ENCODE data around the gene FBXW7. TPM values are rescaled to one million over a fixed set of nuclear protein-coding genes. Genes with fewer than 3 reads are reported as not detected.

FBXW7 gene
- total RNA-seq, 4 donors from 2014 or later, result 63.1 to 97.6 (median 70.7) TPM

- intact Hi-C loops (cut with DNase I), result no loop called here
- whole genome bisulfite sequencing, result 93% methylated on average over 2 of the region's 2 CpGs
These were observed 7.8 kb downstream of the FBXW7 start for GRCh38 chr4:152528060-152528459.

DNA sequence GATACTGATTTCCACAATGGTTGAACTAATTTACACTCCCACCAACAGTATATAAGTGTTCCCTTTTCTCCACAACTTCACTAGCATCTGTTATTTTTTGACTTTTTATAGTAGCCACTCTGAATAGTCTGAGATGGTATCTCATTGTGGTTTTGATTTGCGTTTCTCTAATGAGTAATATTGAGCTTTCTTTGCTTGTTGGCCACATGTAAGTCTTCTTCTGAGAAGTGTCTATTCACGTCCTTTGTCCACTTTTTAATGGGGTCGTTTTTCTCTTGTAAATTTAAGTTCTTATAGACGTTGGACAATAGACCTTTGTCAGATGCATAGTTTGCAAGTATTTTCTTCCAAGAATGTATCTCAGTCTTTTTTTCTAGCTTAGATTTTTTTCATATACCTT lies 10.0 kb downstream of the FBXW7 start:
- H3K27ac ChIP-seq (replicated peaks in 1 of 4), result no peak overlapping the region
- WGBS, result 74% methylated on average over 4 of the region's 4 CpGs
- DNase-seq (ENCODE audit: extremely low spot score), result no peak
- H3K4me1 ChIP-seq, result peaks cover 0 to 11% (median 6%) of the 10 kb centered on the region in 4 donors
- H3K4me3 ChIP-seq, result no peak overlapping the region
- no peaks in the 10 kb centered on the region for H3K9me3 ChIP-seq
- intact Hi-C loops (cut with DNase I), result no loop called here
- TF ChIP-seq, protein P1, sequence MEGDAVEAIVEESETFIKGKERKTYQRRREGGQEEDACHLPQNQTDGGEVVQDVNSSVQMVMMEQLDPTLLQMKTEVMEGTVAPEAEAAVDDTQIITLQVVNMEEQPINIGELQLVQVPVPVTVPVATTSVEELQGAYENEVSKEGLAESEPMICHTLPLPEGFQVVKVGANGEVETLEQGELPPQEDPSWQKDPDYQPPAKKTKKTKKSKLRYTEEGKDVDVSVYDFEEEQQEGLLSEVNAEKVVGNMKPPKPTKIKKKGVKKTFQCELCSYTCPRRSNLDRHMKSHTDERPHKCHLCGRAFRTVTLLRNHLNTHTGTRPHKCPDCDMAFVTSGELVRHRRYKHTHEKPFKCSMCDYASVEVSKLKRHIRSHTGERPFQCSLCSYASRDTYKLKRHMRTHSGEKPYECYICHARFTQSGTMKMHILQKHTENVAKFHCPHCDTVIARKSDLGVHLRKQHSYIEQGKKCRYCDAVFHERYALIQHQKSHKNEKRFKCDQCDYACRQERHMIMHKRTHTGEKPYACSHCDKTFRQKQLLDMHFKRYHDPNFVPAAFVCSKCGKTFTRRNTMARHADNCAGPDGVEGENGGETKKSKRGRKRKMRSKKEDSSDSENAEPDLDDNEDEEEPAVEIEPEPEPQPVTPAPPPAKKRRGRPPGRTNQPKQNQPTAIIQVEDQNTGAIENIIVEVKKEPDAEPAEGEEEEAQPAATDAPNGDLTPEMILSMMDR (IDR thresholded peaks at IDR 0.05), result no peak
- TF ChIP-seq POLR2AphosphoS5 (IDR thresholded peaks at IDR 0.05) (no peak), POLR2A (IDR thresholded peaks at IDR 0.05; ENCODE audit: low read depth) (no peak), EP300 (IDR thresholded peaks at IDR 0.05) (no peak)
- H3K27me3 ChIP-seq, result no peaks in the 10 kb centered on the region
- H3K36me3 ChIP-seq, result no peaks in the 10 kb centered on the region

More at GRCh38 chr4:152528060-152528459, 7.8 kb downstream of the FBXW7 start:
- no peak for TF ChIP-seq POLR2A (IDR thresholded peaks at IDR 0.05; ENCODE audit: low read depth)
- TF ChIP-seq POLR2AphosphoS5 (IDR thresholded peaks at IDR 0.05), result no peak
- TF ChIP-seq, protein P1 (IDR thresholded peaks at IDR 0.05), result no peak
- TF ChIP-seq EP300 (IDR thresholded peaks at IDR 0.05), result no peak
- Histone ChIP-seq H3K4me3 (no peak overlapping the region), H3K27ac (replicated peaks in 1 of 4) (no peak overlapping the region), H3K36me3 (no peaks in the 10 kb centered on the region), H3K27me3 (no peaks in the 10 kb centered on the region), H3K9me3 (no peaks in the 10 kb centered on the region), H3K4me1 (peaks cover 20 to 33% (median 27%) of the 10 kb centered on the region in 4 donors)
- no peak for DNase-seq (ENCODE audit: extremely low spot score)

DNA sequence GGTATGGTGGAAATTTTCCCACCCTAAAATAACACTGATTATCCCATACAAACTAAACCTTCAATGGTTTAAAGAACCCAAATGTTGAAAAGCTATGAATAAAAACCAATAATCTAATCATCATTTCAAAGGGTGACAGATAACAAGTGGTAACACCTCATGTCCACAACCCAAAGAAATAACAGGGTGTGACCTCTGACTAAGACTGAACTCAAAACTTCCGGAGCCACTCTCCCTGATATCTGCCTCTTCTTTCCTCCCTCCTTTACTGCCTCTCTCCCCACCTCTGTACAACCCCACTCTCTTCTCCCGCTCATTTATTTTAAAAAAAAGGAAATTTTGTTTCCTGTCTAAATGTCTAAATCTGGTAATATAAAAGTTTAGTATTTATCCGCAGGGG lies 11.5 kb downstream of the FBXW7 start:
- no peaks in the 10 kb centered on the region for H3K27me3 ChIP-seq
- DNase-seq (ENCODE audit: extremely low spot score), result no peak
- TF ChIP-seq POLR2A (IDR thresholded peaks at IDR 0.05; ENCODE audit: low read depth) (no peak), POLR2AphosphoS5 (IDR thresholded peaks at IDR 0.05) (no peak), EP300 (IDR thresholded peaks at IDR 0.05) (no peak)
- TF ChIP-seq, protein P1 (IDR thresholded peaks at IDR 0.05), result no peak
- no peaks in the 10 kb centered on the region for H3K9me3 ChIP-seq
- intact Hi-C loops (cut with DNase I), result no loop called here
- H3K4me3 ChIP-seq, result no peak overlapping the region
- H3K4me1 ChIP-seq, result peaks cover 0 to 4% (median 0%) of the 10 kb centered on the region in 4 donors
- H3K36me3 ChIP-seq, result no peaks in the 10 kb centered on the region
- 90% methylated on average over 3 of the region's 3 CpGs for WGBS
- no peak overlapping the region for H3K27ac ChIP-seq (replicated peaks in 1 of 4)

GRCh38 chr4:152523731-152524130 lies 12.2 kb downstream of the FBXW7 start:
- H3K4me1 ChIP-seq, result peaks cover 0 to 4% (median 0%) of the 10 kb centered on the region in 4 donors
- H3K27ac ChIP-seq (replicated peaks in 1 of 4), result no peak overlapping the region
- H3K9me3 ChIP-seq, result no peaks in the 10 kb centered on the region
- no peaks in the 10 kb centered on the region for H3K36me3 ChIP-seq
- WGBS, result 72% methylated on average over 1 of the region's 1 CpG
- intact Hi-C loops (cut with DNase I), result no loop called here
- H3K4me3 ChIP-seq, result no peak overlapping the region
- H3K27me3 ChIP-seq, result no peaks in the 10 kb centered on the region
- DNase-seq (ENCODE audit: extremely low spot score), result no peak
- no peak for TF ChIP-seq EP300 (IDR thresholded peaks at IDR 0.05)
- TF ChIP-seq, protein P1 (IDR thresholded peaks at IDR 0.05), result no peak
- TF ChIP-seq POLR2A (IDR thresholded peaks at IDR 0.05; ENCODE audit: low read depth), result no peak
- no peak for TF ChIP-seq POLR2AphosphoS5 (IDR thresholded peaks at IDR 0.05)

GRCh38 chr4:152522754-152523153 lies 13.1 kb downstream of the FBXW7 start:
- DNase-seq (ENCODE audit: extremely low spot score), result no peak
- intact Hi-C loops (cut with DNase I), result no loop called here
- Histone ChIP-seq H3K4me3 (no peak overlapping the region), H3K4me1 (peaks cover 0 to 5% (median 0%) of the 10 kb centered on the region in 4 donors), H3K27ac (replicated peaks in 1 of 4) (no peak overlapping the region), H3K27me3 (no peaks in the 10 kb centered on the region), H3K9me3 (no peaks in the 10 kb centered on the region), H3K36me3 (no peaks in the 10 kb centered on the region)
- TF ChIP-seq POLR2AphosphoS5 (IDR thresholded peaks at IDR 0.05) (no peak), POLR2A (IDR thresholded peaks at IDR 0.05; ENCODE audit: low read depth) (no peak), EP300 (IDR thresholded peaks at IDR 0.05) (no peak)
- TF ChIP-seq, protein P1 (IDR thresholded peaks at IDR 0.05), result no peak
- WGBS, result 86% methylated on average over 2 of the region's 2 CpGs
